Renal cortex interstitium (tissue), 11 donors: ENCODE data around the gene ING3. TPM values are rescaled to one million over a fixed set of nuclear protein-coding genes. Genes with fewer than 3 reads are reported as not detected.

Source experiments
- DNase-seq, 11 donors: peaks; one replicate each; pipeline ENCODE4 v3.0.0-alpha.2; 2013; ENCODE audit warnings: low read depth in 9 of 11, low spot score in 4 of 11; ENCODE audit errors: extremely low read depth in 1 of 11
- polyA plus RNA-seq, 3 donors: library from polyadenylated mRNA; unstranded; fragments of 120-200 nt; gene quantifications; one replicate each; pipeline ENCODE4 v1.2.1, GENCODE V29; 2013; ENCODE audit not compliant: insufficient read length in 3 of 3

The ING3 gene
- polyA plus RNA-seq, 3 donors, result 38.2 to 44.5 (median 39.7) TPM

GRCh38 chr7:120941064-120941463, 9.5 kb upstream of the ING3 start:
- no peak for DNase-seq

GRCh38 chr7:120941856-120942255, 8.7 kb upstream of the ING3 start:
- DNase-seq, result no peak

GRCh38 chr7:120942861-120943260, 7.7 kb upstream of the ING3 start:
- no peak for DNase-seq

GRCh38 chr7:120944826-120945562, 5.6 kb upstream of the ING3 start:
- DNase-seq, result no peak

GRCh38 chr7:120947980-120948379, 2.6 kb upstream of the ING3 start:
- no peak for DNase-seq

GRCh38 chr7:120949393-120949911, 1.1 kb upstream of the ING3 start:
- DNase-seq, result no peak

GRCh38 chr7:120949998-120950538, 509 bp upstream of the ING3 start:
- no peak for DNase-seq

- no peak for DNase-seq
These were observed 727 bp downstream of the ING3 start for GRCh38 chr7:120951309-120951699.

GRCh38 chr7:120951826-120952225, 1.2 kb downstream of the ING3 start:
- DNase-seq, result no peak

- no peak for DNase-seq
These were observed 5.1 kb downstream of the ING3 start for GRCh38 chr7:120955577-120956149.

- no peak for DNase-seq
These were observed 9.4 kb downstream of the ING3 start for GRCh38 chr7:120959929-120960484.

- no peak for DNase-seq
These were observed 10.1 kb downstream of the ING3 start for GRCh38 chr7:120960714-120961113.

GRCh38 chr7:120961638-120962173, 11.1 kb downstream of the ING3 start:
- no peak for DNase-seq

GRCh38 chr7:120964088-120964487, 13.5 kb downstream of the ING3 start:
- no peak for DNase-seq

- no peak for DNase-seq
These were observed 16.4 kb downstream of the ING3 start for GRCh38 chr7:120966961-120967360.

GRCh38 chr7:120973849-120974248, 23.3 kb downstream of the ING3 start:
- no peak for DNase-seq

GRCh38 chr7:120979765-120980499, 29.4 kb downstream of the ING3 start:
- no peak for DNase-seq

GRCh38 chr7:120981117-120981516, 30.5 kb downstream of the ING3 start:
- DNase-seq, result no peak

- DNase-seq, result no peak
These were observed 31.5 kb downstream of the ING3 start for GRCh38 chr7:120981888-120982615.
